ENCODE data around the gene PLXNA2.

The PLXNA2 gene

DNA sequence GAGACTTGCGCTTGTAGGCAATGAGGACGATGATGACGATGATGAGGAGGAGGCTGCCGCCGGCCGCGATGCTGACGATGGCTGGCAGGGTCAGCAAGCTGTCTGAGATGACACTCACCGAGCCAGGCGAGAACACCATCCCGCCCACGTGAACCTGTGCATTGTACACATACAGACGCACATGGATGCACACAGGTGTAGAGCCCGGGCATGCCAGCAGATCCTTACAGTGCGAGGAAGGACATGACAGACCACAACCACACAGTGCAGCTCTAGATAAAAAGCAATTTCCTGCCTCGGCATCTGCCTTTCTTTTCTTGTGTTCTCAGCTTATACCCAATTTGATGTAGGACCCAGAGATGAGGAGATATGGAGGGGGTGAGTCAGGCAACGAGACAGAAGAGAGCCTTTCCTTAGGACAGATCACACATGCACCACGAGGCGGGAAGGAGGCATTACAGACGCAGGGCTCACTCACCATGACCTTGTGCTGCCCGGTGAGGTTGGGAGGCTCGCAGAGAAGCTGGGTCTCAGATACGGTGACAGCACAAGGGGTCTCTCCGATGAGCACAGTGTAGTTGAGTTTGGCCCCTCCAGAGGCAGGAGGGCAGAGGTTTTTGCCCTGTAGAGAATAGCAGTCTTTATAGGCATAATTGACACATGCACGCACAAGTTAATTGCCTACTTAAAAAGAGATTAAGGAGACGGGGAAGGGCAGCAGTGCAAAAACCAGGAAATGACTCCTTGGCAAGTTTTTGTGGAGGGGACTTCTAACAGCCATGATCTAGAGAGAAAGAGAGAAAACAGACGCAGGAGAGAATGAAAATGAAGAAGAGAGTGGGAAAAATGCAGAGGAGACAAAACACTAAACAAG is 199.4 kb downstream of the PLXNA2 start:
- Histone ChIP-seq H3K9ac (ENCODE audit: low read depth, low read length) (no peak overlapping the region), H3K27me3 (ENCODE audit: insufficient read depth, low read length) (no peaks in the 10 kb centered on the region), H3K9me3 (ENCODE audit: insufficient read depth, low read depth, low read length) (no peaks in the 10 kb centered on the region), H3K36me3 (ENCODE audit: insufficient read depth, low read depth, low read length) (no peaks in the 10 kb centered on the region), H3K27ac (ENCODE audit: low read length) (no peak overlapping the region), H3K4me1 (ENCODE audit: insufficient read depth, low read length) (0 out of 2 replicates have a peak, but pooled peaks cover 3% of the 10 kb centered on the region), H3K4me3 (ENCODE audit: low read length) (no peak overlapping the region)

DNA sequence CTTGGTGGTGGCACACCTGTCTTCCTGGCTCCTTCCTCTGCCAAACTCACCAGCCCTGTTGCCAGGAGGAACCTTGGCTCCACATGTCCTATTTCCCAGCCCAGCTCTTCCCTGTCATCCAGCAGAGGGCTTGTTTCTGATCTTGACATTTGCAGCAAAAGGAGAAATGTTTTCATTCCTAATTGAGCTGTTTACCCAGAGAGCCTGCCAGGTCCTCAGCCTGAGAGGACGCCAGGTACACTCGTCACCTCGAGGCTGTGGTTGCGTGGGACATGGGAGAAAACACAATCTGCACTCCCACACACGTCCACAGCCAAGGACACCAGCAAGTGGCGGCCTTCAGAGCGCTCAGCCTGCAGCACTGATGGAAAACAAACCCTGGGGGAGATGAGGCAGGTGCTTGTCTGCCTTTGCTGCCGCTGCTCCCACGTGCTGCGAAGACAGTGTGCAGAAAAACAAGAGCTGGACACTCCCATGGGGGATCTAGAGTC is 200.4 kb downstream of the PLXNA2 start:
- H3K9ac ChIP-seq (ENCODE audit: low read depth, low read length) = no peak overlapping the region
- no peaks in the 10 kb centered on the region for H3K36me3 ChIP-seq (ENCODE audit: insufficient read depth, low read depth, low read length)
- H3K9me3 ChIP-seq (ENCODE audit: insufficient read depth, low read depth, low read length) = no peaks in the 10 kb centered on the region
- H3K4me3 ChIP-seq (ENCODE audit: low read length) = no peak overlapping the region
- H3K27ac ChIP-seq (ENCODE audit: low read length) = no peak overlapping the region
- H3K4me1 ChIP-seq (ENCODE audit: insufficient read depth, low read length) = 0 out of 2 replicates have a peak, but pooled peaks cover 3% of the 10 kb centered on the region
- no peaks in the 10 kb centered on the region for H3K27me3 ChIP-seq (ENCODE audit: insufficient read depth, low read length)

DNA sequence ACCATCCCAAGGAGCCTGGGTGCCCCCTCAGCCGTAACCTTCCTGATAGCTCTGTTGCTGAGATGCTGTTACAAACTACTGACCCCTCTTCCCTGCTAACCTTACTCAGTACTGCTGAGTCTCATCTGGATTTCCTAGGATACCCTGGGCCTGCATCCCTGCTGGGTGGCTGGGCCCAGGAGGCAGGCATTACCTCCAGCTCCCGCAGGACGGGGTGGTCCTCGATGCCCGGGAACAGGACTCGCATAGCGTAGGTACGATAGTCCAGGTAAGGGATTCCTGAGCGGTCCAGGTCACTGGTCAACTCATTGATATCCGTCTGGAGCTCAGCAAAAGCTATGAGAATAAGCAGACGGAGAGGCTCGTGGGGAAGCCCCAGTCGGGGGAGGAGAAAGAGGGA is 201.3 kb downstream of the PLXNA2 start:
- H3K4me3 ChIP-seq (ENCODE audit: low read length) = no peak overlapping the region
- H3K27me3 ChIP-seq (ENCODE audit: insufficient read depth, low read length) = no peaks in the 10 kb centered on the region
- H3K9me3 ChIP-seq (ENCODE audit: insufficient read depth, low read depth, low read length) = no peaks in the 10 kb centered on the region
- no peak overlapping the region for H3K27ac ChIP-seq (ENCODE audit: low read length)
- no peak overlapping the region for H3K9ac ChIP-seq (ENCODE audit: low read depth, low read length)
- no peaks in the 10 kb centered on the region for H3K36me3 ChIP-seq (ENCODE audit: insufficient read depth, low read depth, low read length)
- H3K4me1 ChIP-seq (ENCODE audit: insufficient read depth, low read length) = 0 out of 2 replicates have a peak, but pooled peaks cover 3% of the 10 kb centered on the region

DNA sequence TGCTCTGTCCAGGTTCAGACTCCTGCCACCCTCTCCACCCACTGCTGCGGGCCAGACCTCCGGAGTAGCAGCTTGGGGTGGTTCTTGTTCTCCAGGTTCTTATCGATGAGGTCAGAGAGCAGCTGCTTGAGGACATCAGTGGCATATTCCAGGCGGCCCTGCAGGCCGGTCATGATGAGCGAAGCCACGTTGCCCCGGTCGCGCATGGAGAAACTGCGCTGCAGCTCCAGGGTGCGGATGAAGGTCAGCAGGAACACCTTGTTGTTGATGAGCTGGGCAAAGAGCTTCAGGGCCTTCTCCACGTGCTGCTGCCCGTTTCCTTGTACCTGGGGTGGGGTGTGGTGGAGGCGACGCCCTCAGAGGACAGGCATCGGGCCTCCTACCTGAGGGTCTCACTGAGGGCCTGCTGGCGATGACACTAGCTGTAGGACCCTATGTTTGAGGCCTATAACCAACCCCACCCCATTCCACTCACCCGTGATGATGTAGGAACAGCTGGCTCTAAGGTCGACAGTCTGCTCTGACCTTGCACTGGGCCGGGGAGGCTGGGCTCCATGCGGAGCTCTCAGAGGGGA is 202.1 kb downstream of the PLXNA2 start:
- 0 out of 2 replicates have a peak, but pooled peaks cover 3% of the 10 kb centered on the region for H3K4me1 ChIP-seq (ENCODE audit: insufficient read depth, low read length)
- no peaks in the 10 kb centered on the region for H3K9me3 ChIP-seq (ENCODE audit: insufficient read depth, low read depth, low read length)
- no peak overlapping the region for H3K4me3 ChIP-seq (ENCODE audit: low read length)
- no peak overlapping the region for H3K27ac ChIP-seq (ENCODE audit: low read length)
- no peak overlapping the region for H3K9ac ChIP-seq (ENCODE audit: low read depth, low read length)
- H3K27me3 ChIP-seq (ENCODE audit: insufficient read depth, low read length) = no peaks in the 10 kb centered on the region
- H3K36me3 ChIP-seq (ENCODE audit: insufficient read depth, low read depth, low read length) = no peaks in the 10 kb centered on the region

DNA sequence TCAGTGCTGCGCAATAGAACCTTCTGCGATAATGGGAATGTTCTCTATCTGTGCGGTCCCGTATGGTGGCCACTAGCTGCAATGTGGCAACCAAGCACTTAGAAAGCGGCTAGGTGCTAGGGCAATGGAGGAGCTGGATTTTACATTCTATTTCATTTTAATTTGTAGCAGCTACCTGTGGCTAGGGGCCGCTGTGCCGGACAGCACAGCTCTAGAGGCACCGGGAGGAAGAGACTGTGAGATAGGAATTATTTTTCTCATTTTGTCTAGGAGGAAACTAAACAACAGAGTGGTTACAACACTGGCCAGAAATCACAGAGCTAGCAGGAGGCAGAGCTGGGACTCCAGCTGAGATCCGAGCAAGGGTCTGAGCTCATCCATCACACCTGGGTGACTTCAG is 202.7 kb downstream of the PLXNA2 start:
- H3K4me3 ChIP-seq (ENCODE audit: low read length) = no peak overlapping the region
- H3K27me3 ChIP-seq (ENCODE audit: insufficient read depth, low read length) = no peaks in the 10 kb centered on the region
- H3K36me3 ChIP-seq (ENCODE audit: insufficient read depth, low read depth, low read length) = no peaks in the 10 kb centered on the region
- H3K27ac ChIP-seq (ENCODE audit: low read length) = no peak overlapping the region
- no peaks in the 10 kb centered on the region for H3K9me3 ChIP-seq (ENCODE audit: insufficient read depth, low read depth, low read length)
- H3K4me1 ChIP-seq (ENCODE audit: insufficient read depth, low read length) = 0 out of 2 replicates have a peak, but pooled peaks cover 3% of the 10 kb centered on the region
- H3K9ac ChIP-seq (ENCODE audit: low read depth, low read length) = no peak overlapping the region

DNA sequence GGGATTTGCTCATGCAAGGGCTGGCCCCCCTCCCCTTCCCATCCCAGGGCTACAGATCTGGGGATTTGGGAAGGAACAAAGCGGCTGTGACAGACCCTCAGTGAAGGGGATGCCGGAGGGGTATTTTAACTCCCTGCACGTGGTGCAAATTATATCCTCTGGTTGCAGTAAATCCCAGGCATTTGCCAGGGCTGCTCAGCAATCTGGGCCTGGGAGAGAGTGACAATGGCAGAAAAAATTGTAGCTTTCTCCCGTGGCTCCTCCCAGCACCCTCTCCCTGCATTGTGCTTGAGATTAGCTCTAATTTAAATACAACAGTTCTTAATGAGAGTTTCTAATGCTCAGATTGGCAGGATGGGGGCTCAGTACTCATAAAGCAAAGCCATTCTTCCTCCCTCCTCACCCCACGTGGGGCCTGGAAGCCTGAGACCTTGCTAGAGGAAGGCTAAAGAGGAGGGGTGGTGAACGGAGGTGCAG is 203.3 kb downstream of the PLXNA2 start:
- H3K27ac ChIP-seq (ENCODE audit: low read length) = no peak overlapping the region
- no peaks in the 10 kb centered on the region for H3K27me3 ChIP-seq (ENCODE audit: insufficient read depth, low read length)
- no peak overlapping the region for H3K4me3 ChIP-seq (ENCODE audit: low read length)
- no peak overlapping the region for H3K9ac ChIP-seq (ENCODE audit: low read depth, low read length)
- 0 out of 2 replicates have a peak, but pooled peaks cover 3% of the 10 kb centered on the region for H3K4me1 ChIP-seq (ENCODE audit: insufficient read depth, low read length)
- no peaks in the 10 kb centered on the region for H3K9me3 ChIP-seq (ENCODE audit: insufficient read depth, low read depth, low read length)
- no peaks in the 10 kb centered on the region for H3K36me3 ChIP-seq (ENCODE audit: insufficient read depth, low read depth, low read length)

DNA sequence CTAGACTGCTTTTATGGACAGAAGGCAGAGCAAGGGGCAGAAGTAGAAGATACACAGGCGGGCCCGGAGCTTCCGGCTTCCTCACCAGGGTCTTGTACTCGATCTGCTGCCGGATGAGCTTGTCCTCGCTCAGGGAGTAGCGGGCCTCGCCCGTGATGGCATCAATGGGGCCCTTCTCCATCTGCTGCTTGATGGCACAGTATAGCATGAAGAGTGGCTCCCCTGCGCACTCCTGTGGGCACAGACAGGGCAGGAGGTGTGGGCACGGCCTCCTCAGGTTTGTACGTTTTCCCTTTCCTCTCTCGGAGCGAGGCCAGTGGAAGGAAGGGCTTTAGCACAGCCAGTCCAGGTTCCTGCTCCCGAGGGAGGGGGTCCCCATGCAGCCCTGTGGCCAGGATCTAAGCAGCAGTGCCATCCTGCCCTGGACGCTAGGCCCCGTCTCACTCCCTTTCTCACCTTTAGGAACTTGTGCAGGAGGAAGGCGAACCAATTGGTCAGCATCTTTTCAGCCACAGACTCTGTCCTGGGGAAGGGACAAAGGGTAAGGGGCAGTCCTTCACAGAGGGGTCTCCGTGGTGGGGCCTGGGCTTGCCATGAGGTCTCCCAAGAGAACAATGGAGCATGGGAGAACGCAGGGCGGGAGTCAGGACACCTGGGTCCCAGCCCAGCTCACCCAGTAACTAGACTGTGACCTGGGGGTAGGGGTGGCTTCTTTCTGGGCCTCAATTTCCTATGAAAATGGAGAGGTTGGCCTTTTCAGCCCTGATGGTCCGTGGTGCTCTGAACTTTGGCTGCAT is 204.4 kb downstream of the PLXNA2 start:
- Histone ChIP-seq H3K9me3 (ENCODE audit: insufficient read depth, low read depth, low read length) (no peaks in the 10 kb centered on the region), H3K9ac (ENCODE audit: low read depth, low read length) (no peak overlapping the region), H3K4me3 (ENCODE audit: low read length) (no peak overlapping the region), H3K36me3 (ENCODE audit: insufficient read depth, low read depth, low read length) (no peaks in the 10 kb centered on the region), H3K27ac (ENCODE audit: low read length) (no peak overlapping the region), H3K4me1 (ENCODE audit: insufficient read depth, low read length) (0 out of 2 replicates have a peak, but pooled peaks cover 3% of the 10 kb centered on the region), H3K27me3 (ENCODE audit: insufficient read depth, low read length) (no peaks in the 10 kb centered on the region)

DNA sequence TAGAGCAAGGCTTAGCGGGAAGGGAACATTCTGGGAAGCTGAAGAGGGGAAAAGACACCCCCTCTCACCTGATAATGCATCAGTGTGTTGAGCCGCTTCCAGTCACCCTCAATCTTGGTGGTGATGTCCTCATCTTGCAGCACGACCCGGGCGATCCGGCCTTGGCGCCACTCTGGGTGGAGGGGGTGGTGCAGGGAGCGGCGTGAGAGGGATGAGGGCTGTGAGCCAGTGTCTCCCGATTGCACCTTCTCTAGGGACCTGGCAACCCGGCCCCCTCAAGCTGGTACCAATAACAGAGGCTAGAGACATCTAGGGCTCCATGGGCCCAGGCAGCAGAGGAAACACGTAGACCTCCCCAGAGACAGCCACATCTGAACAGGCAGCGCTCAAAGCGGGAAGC is 205.9 kb downstream of the PLXNA2 start:
- no peak overlapping the region for H3K9ac ChIP-seq (ENCODE audit: low read depth, low read length)
- no peaks in the 10 kb centered on the region for H3K27me3 ChIP-seq (ENCODE audit: insufficient read depth, low read length)
- no peak overlapping the region for H3K4me3 ChIP-seq (ENCODE audit: low read length)
- no peak overlapping the region for H3K27ac ChIP-seq (ENCODE audit: low read length)
- 0 out of 2 replicates have a peak, but pooled peaks cover 3% of the 10 kb centered on the region for H3K4me1 ChIP-seq (ENCODE audit: insufficient read depth, low read length)
- H3K9me3 ChIP-seq (ENCODE audit: insufficient read depth, low read depth, low read length) = no peaks in the 10 kb centered on the region
- H3K36me3 ChIP-seq (ENCODE audit: insufficient read depth, low read depth, low read length) = no peaks in the 10 kb centered on the region

DNA sequence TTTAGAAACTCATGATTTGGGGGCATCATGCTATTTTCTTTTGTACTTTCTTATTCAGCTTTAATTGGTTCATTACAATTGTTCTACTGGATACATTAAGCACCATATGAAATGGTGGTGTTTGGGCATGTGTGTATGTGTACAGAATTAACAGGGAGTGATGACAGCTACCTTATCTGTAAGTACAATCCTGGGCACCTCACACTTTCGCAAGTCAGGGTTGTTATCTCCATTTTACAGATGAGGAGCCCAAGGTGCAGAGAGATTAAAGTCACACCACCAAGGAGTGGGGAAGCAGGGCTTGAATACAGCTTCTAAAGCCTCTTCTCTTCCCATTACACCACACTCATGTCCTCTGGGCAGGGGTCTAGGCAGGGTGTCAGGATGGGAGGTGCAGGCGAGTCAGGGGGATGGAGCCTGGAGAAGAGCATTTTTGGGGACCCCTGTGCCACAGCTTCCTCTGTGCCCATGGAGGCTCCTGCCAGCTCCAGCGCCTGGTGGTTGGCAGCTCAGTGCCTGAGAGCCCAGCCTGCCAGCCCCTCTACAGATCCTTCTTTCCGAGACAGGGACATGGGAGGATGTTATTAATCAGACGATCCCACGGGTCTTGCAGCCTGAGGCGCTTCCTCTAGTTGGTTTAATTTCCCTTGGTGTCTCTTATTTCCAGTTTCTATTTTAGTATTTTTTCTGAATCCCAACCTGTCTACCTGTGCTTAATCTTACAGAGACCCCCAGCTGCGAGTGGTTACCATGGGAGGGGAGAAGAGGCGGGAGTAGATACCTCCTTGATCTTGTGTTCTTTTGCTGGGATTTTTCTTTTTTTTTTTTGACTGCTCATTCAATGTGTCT is 207.0 kb downstream of the PLXNA2 start:
- Histone ChIP-seq H3K4me1 (ENCODE audit: insufficient read depth, low read length) (0 out of 2 replicates have a peak, but pooled peaks cover 3% of the 10 kb centered on the region), H3K4me3 (ENCODE audit: low read length) (no peak overlapping the region), H3K9me3 (ENCODE audit: insufficient read depth, low read depth, low read length) (no peaks in the 10 kb centered on the region), H3K36me3 (ENCODE audit: insufficient read depth, low read depth, low read length) (no peaks in the 10 kb centered on the region), H3K27ac (ENCODE audit: low read length) (no peak overlapping the region), H3K27me3 (ENCODE audit: insufficient read depth, low read length) (no peaks in the 10 kb centered on the region), H3K9ac (ENCODE audit: low read depth, low read length) (no peak overlapping the region)

DNA sequence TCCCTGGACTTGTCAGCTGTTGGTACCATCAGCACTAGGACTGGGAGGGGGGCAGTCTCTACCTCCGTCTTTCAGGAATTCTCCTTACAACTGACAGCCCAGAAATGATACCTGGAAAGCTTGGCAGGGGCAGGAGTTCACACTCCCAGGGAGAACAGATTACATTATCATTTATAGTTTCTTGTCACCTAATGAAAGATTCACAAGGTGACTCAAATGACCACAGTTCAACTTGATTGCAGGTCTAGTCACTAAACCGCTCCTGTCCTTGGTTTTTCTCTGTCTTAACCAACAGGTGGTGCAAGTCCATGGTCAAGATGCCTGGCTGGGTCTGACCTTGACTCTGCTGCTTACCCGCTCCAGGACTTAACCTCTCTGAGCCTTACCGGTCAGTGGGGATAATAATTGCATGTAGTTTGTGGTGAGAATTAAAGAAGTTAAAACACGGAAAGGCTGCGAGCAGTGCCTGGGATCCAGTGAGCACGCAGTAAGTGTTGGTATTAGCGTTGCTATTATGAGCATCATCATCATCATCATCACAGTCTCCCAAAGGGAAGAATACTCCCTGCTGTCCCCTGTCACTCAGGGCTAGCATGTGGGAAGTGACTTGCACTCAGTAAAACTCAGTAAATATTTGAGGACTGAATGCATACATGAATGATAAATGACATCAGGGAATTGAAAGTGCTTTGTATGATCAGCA is 207.9 kb downstream of the PLXNA2 start:
- Histone ChIP-seq H3K36me3 (ENCODE audit: insufficient read depth, low read depth, low read length) (no peaks in the 10 kb centered on the region), H3K27ac (ENCODE audit: low read length) (no peak overlapping the region), H3K4me1 (ENCODE audit: insufficient read depth, low read length) (0 out of 2 replicates have a peak, but pooled peaks cover 3% of the 10 kb centered on the region), H3K9me3 (ENCODE audit: insufficient read depth, low read depth, low read length) (no peaks in the 10 kb centered on the region), H3K9ac (ENCODE audit: low read depth, low read length) (no peak overlapping the region), H3K27me3 (ENCODE audit: insufficient read depth, low read length) (no peaks in the 10 kb centered on the region), H3K4me3 (ENCODE audit: low read length) (no peak overlapping the region)

All from iPS-20b (cell line).